Measurements from ENCODE around the gene PPP1R1B. TPM values are rescaled to one million over a fixed set of nuclear protein-coding genes. Genes with fewer than 3 reads are reported as not detected.
A peak's percentile ranks its signal among the peaks of the same experiment; 100 is the strongest.

PPP1R1B gene
- total and polyA plus RNA-seq, 4 donors = 16.5 to 329 (median 48.0) TPM

DNA sequence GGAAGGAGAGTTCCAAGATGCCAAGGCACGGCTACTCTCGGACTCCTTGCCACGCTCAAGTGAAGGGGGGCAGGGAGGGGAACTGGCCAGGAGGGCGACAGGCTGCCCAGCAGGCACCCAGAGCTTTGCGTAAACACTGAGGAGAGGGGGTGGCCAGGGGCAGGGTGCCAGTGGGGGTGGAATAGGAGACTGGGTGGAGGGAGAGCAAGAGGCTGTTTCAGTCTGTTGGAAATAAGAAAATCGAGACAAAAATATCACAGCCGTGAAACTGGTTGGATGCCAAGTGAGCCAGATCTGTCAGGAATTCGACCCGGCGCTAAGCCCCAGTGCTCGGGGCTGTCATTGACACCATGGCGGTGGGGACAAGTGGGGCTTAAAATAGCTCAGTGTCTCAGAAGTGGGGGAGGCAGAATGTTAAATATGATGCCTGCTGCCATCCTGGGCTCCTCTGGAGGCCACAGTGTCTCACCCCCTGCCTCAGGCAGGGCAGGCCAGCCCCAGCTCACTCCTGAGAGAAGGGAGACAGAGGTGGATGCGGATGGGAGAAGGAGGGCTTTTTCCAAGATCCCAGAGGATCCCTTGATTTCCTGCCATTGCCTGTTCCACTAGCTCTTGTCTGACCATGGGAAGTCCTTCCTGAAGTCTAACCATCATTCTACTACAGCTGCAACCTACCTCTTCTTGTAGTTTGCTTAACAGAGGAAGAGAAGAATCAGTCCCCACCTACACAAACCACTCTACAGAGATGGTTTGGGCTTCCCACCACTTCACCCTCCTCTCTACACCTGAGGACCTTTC is 51.0 kb downstream of the PPP1R1B start:
- 67% methylated on average over 12 of the region's 13 CpGs for WGBS (ENCODE audit: insufficient coverage)
- Histone ChIP-seq H3K27me3 (ENCODE audit: control insufficient read depth, insufficient read depth, low read length) (no peaks in the 10 kb centered on the region), H3K4me1 (ENCODE audit: control insufficient read depth, insufficient read depth, low read length) (peaks cover 13% of the 10 kb centered on the region), H3K4me3 (ENCODE audit: low read depth, low read length) (no peak overlapping the region), H3K9me3 (ENCODE audit: control insufficient read depth, insufficient read depth, low read length) (no peaks in the 10 kb centered on the region), H3K27ac (ENCODE audit: low read depth, low read length) (peak overlapping the region; percentile 33), H3K36me3 (ENCODE audit: control insufficient read depth, insufficient read depth, low read length) (peaks cover 70% of the 10 kb centered on the region)
- DNase-seq (ENCODE audit: low read depth in 4 of 6, low spot score in 6 of 6) = peak in 1 of 6 donors; percentile 87

DNA sequence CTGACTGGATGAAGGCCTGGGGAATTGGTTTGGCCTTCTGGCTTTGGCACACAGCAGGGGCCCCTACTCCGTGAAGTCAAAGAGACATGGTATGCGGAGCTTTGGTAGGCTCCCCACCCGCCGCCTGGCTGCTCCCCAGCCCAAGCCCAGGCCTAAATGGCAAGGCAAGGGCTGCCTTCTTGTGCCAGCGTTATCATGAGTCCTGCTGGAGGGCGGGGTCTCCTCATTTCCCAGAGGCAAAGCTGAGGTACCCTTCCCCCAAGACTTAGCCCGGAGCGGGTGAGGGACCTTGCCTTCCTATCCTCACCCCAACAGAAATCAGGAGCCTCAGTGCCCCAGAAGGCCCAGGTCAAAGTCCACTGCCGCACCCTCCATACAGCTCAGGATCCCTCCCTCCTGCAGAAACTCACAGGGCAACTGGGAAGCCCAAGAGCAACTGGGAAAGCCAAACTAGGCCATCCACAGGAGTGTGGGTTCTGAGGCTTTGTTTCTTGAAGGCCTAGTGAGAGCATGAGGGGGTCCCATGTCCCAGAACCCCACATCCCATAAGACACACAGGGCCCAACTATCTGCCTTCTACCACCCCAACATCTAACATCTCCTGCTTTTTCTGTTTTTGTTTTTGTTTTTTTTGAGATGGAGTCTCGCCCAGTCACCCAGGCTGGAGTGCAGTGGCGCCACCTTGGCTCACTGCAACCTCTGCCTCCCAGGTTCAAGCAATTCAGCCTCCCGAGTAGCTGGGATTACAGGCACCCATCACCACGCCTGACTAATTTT is 51.8 kb downstream of the PPP1R1B start:
- WGBS (ENCODE audit: insufficient coverage) = 87% methylated on average over 11 of the region's 13 CpGs
- H3K9me3 ChIP-seq (ENCODE audit: control insufficient read depth, insufficient read depth, low read length) = no peaks in the 10 kb centered on the region
- H3K4me3 ChIP-seq (ENCODE audit: low read depth, low read length) = no peak overlapping the region
- DNase-seq (ENCODE audit: low read depth in 4 of 6, low spot score in 6 of 6) = no peak
- no peaks in the 10 kb centered on the region for H3K27me3 ChIP-seq (ENCODE audit: control insufficient read depth, insufficient read depth, low read length)
- no peak overlapping the region for H3K27ac ChIP-seq (ENCODE audit: low read depth, low read length)
- peaks cover 13% of the 10 kb centered on the region for H3K4me1 ChIP-seq (ENCODE audit: control insufficient read depth, insufficient read depth, low read length)
- H3K36me3 ChIP-seq (ENCODE audit: control insufficient read depth, insufficient read depth, low read length) = peaks cover 69% of the 10 kb centered on the region

DNA sequence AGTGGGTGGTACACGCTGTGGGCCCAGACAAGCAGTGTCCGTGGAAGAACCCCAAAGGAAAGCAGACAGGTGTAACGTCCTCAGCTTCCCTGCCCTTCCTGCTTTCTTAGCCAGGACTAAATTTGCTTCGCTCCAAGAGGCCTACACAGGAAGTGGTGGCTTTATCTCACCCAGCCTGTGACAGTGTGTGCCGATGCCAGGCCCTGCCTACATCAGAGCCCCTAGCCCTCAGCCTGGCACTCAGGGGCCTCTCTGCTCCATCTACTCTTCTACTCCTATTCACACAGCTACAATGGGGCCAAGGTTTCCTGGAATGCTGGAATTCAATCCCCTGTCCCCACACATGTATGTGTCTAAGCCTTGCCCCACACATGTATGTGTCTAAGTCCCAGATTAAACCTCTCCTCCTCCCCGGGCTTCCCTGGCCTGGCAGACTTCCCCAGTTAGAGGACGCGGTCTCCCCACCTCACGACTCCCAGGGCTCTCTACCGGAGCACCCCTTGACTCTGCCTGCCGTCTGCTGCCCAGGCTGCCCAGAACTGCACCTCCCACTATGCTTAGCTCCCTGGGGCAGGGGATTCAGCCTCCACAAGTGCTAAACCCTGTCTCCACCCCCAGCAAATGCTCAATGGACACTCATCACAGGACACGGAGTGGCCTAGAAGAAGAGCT is 52.9 kb downstream of the PPP1R1B start:
- no peak overlapping the region for H3K4me3 ChIP-seq (ENCODE audit: low read depth, low read length)
- H3K9me3 ChIP-seq (ENCODE audit: control insufficient read depth, insufficient read depth, low read length) = no peaks in the 10 kb centered on the region
- DNase-seq (ENCODE audit: low read depth in 4 of 6, low spot score in 6 of 6) = no peak
- no peaks in the 10 kb centered on the region for H3K27me3 ChIP-seq (ENCODE audit: control insufficient read depth, insufficient read depth, low read length)
- peaks cover 70% of the 10 kb centered on the region for H3K36me3 ChIP-seq (ENCODE audit: control insufficient read depth, insufficient read depth, low read length)
- WGBS (ENCODE audit: insufficient coverage) = 91% methylated on average over 12 of the region's 12 CpGs
- no peak overlapping the region for H3K27ac ChIP-seq (ENCODE audit: low read depth, low read length)
- peaks cover 13% of the 10 kb centered on the region for H3K4me1 ChIP-seq (ENCODE audit: control insufficient read depth, insufficient read depth, low read length)

DNA sequence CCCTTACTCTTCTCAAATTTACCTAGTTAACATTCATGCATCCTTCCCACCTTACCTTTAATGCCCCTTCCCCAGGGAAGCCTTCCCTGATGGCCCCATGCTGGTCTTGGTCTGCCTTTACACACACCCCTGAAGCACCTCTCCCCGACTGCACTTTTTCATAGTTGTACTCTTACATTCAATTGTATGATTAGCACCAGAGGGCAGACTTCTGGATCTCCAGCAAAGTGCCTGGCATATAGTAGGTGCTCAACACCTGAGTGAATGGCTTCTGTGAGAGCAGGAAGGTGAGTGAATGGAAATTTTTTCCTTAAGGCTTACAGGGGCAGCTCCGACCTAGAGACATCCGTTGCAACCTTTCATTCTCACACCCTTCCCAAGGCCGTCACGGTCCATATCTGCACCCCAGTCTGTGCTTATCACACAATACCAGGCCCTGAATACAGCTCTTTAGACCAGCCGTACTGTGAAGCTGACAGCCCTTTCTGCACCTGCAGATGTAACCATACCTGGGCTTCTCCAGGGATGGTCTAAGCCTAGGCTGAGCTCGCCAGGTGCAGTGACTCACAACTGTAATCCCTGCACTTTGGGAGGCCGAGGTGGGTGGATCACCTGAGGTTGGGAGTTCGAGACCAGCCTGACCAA is 56.7 kb downstream of the PPP1R1B start:
- H3K36me3 ChIP-seq (ENCODE audit: control insufficient read depth, insufficient read depth, low read length) = peaks cover 39% of the 10 kb centered on the region
- no peak for DNase-seq (ENCODE audit: low read depth in 4 of 6, low spot score in 6 of 6)
- peaks cover 8% of the 10 kb centered on the region for H3K4me1 ChIP-seq (ENCODE audit: control insufficient read depth, insufficient read depth, low read length)
- no peaks in the 10 kb centered on the region for H3K27me3 ChIP-seq (ENCODE audit: control insufficient read depth, insufficient read depth, low read length)
- H3K9me3 ChIP-seq (ENCODE audit: control insufficient read depth, insufficient read depth, low read length) = no peaks in the 10 kb centered on the region
- no peak overlapping the region for H3K4me3 ChIP-seq (ENCODE audit: low read depth, low read length)
- WGBS (ENCODE audit: insufficient coverage) = 98% methylated on average over 7 of the region's 9 CpGs
- H3K27ac ChIP-seq (ENCODE audit: low read depth, low read length) = no peak overlapping the region

DNA sequence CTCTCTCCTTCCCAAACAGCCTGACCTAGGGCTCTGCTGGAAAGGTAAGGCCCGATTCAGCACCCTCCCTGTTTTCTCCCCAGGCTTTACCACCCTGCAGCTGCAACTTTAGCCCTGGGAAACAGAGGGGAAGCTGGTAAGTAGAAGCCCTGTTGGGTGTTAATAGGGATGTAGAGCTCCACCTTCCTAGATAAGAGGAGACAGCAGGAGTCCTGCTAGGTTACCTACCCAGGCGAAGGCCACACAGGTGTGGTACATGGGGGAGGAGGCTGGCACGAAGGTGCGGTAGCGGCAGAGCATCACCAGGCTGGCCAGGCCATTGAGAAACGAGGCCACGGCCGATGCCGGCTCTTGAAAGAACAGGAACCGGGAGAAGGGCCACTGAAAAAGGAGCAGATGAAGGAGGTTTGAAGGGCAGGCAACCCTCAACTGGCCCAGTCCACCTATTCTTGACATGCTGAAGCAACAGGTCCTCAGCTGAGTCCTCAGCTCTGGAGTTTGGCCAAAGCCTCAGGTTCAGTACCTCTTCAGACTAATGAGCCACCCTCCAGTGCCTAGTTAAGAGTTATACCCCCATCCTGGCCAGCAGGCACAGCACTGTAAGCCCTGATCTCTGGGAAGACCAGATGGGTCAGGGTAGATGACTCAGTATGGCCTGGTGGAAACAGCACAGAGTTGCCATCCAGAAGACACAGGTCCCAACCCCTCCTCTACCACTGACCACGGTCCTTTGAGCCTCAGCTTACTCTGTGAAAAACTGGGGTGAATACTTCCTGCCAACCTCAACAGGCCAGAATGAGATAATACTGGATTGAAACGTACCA is 57.8 kb downstream of the PPP1R1B start:
- Histone ChIP-seq H3K4me3 (ENCODE audit: low read depth, low read length) (no peak overlapping the region), H3K27me3 (ENCODE audit: control insufficient read depth, insufficient read depth, low read length) (no peaks in the 10 kb centered on the region), H3K27ac (ENCODE audit: low read depth, low read length) (no peak overlapping the region), H3K36me3 (ENCODE audit: control insufficient read depth, insufficient read depth, low read length) (peaks cover 32% of the 10 kb centered on the region), H3K4me1 (ENCODE audit: control insufficient read depth, insufficient read depth, low read length) (peaks cover 14% of the 10 kb centered on the region), H3K9me3 (ENCODE audit: control insufficient read depth, insufficient read depth, low read length) (no peaks in the 10 kb centered on the region)
- 94% methylated on average over 9 of the region's 12 CpGs for WGBS (ENCODE audit: insufficient coverage)
- DNase-seq (ENCODE audit: low read depth in 4 of 6, low spot score in 6 of 6) = no peak

Other genes starting within 250 kb of the PPP1R1B start
- 10 to 100 TPM; 18.7 to 26.1 TPM for gene FBXL20, start 225.3 kb upstream of the PPP1R1B start, total RNA-seq
- gene FBXL20, start 225.3 kb upstream of the PPP1R1B start, polyA plus RNA-seq (ENCODE audit: insufficient read length in 2 of 2) = 10 to 100 TPM; 16.1 to 19.4 TPM
- gene MED1, start 175.7 kb upstream of the PPP1R1B start, total RNA-seq = 10 to 100 TPM; 29.0 to 29.7 TPM
- gene MED1, start 175.7 kb upstream of the PPP1R1B start, polyA plus RNA-seq (ENCODE audit: insufficient read length in 2 of 2) = 10 to 100 TPM; 30.1 to 36.5 TPM
- 10 to 100 TPM; 23.9 to 44.3 TPM for gene CDK12, start 165.5 kb upstream of the PPP1R1B start, total RNA-seq
- gene CDK12, start 165.5 kb upstream of the PPP1R1B start, polyA plus RNA-seq (ENCODE audit: insufficient read length in 2 of 2) = 10 to 100 TPM; 32.3 to 33.9 TPM
- gene NEUROD2, start 19.0 kb upstream of the PPP1R1B start, total RNA-seq = 1 to 10 TPM; 1.6 to 2.5 TPM
- gene NEUROD2, start 19.0 kb upstream of the PPP1R1B start, polyA plus RNA-seq (ENCODE audit: insufficient read length in 2 of 2) = 10 to 100 TPM; 10.8 to 14.1 TPM
- gene STARD3, start 10.2 kb downstream of the PPP1R1B start, total RNA-seq = 10 to 100 TPM; 17.2 to 33.4 TPM
- gene STARD3, start 10.2 kb downstream of the PPP1R1B start, polyA plus RNA-seq (ENCODE audit: insufficient read length in 2 of 2) = 10 to 100 TPM; 65.4 to 76.8 TPM
- gene TCAP, start 38.4 kb downstream of the PPP1R1B start, total RNA-seq = 1 to 10 TPM in 1 of 2 donors, under 1 TPM in 1; 0.30 to 1.6 TPM
- 1 to 10 TPM; 5.0 to 6.0 TPM for gene TCAP, start 38.4 kb downstream of the PPP1R1B start, polyA plus RNA-seq (ENCODE audit: insufficient read length in 2 of 2)
- 1 to 10 TPM in 1 of 2 donors, under 1 TPM in 1; 0.99 to 6.1 TPM for gene PNMT, start 41.5 kb downstream of the PPP1R1B start, total RNA-seq
- 1 to 10 TPM; 5.8 to 6.2 TPM for gene PNMT, start 41.5 kb downstream of the PPP1R1B start, polyA plus RNA-seq (ENCODE audit: insufficient read length in 2 of 2)
- 10 to 100 TPM in 1 of 2 donors, 1 to 10 TPM in 1; 9.7 to 30.0 TPM for gene PGAP3, start 61.1 kb downstream of the PPP1R1B start, total RNA-seq
- gene PGAP3, start 61.1 kb downstream of the PPP1R1B start, polyA plus RNA-seq (ENCODE audit: insufficient read length in 2 of 2) = 10 to 100 TPM; 21.9 to 30.4 TPM
- 10 to 100 TPM; 32.8 to 92.5 TPM for gene ERBB2, start 73.1 kb downstream of the PPP1R1B start, total RNA-seq
- 10 to 100 TPM; 40.7 to 57.3 TPM for gene ERBB2, start 73.1 kb downstream of the PPP1R1B start, polyA plus RNA-seq (ENCODE audit: insufficient read length in 2 of 2)
- gene MIEN1, start 103.6 kb downstream of the PPP1R1B start, total RNA-seq = 10 to 100 TPM; 14.5 to 49.5 TPM
- 10 to 100 TPM; 71.5 to 71.7 TPM for gene MIEN1, start 103.6 kb downstream of the PPP1R1B start, polyA plus RNA-seq (ENCODE audit: insufficient read length in 2 of 2)
- gene GRB7, start 111.0 kb downstream of the PPP1R1B start, total RNA-seq = 1 to 10 TPM in 1 of 2 donors, not detected in 1; 2.6 TPM
- gene GRB7, start 111.0 kb downstream of the PPP1R1B start, polyA plus RNA-seq (ENCODE audit: insufficient read length in 2 of 2) = under 1 TPM; 0.43 to 0.54 TPM
- gene IKZF3, start 237.4 kb downstream of the PPP1R1B start, total RNA-seq = under 1 TPM; 0.17 to 0.30 TPM
- gene IKZF3, start 237.4 kb downstream of the PPP1R1B start, polyA plus RNA-seq (ENCODE audit: insufficient read length in 2 of 2) = under 1 TPM; 0.08 to 0.20 TPM
- not detected for gene ZPBP2, start 241.2 kb downstream of the PPP1R1B start, total RNA-seq
- not detected for gene ZPBP2, start 241.2 kb downstream of the PPP1R1B start, polyA plus RNA-seq (ENCODE audit: insufficient read length in 2 of 2)